ENCODE measurements around the gene CPED1.

CPED1 gene

DNA sequence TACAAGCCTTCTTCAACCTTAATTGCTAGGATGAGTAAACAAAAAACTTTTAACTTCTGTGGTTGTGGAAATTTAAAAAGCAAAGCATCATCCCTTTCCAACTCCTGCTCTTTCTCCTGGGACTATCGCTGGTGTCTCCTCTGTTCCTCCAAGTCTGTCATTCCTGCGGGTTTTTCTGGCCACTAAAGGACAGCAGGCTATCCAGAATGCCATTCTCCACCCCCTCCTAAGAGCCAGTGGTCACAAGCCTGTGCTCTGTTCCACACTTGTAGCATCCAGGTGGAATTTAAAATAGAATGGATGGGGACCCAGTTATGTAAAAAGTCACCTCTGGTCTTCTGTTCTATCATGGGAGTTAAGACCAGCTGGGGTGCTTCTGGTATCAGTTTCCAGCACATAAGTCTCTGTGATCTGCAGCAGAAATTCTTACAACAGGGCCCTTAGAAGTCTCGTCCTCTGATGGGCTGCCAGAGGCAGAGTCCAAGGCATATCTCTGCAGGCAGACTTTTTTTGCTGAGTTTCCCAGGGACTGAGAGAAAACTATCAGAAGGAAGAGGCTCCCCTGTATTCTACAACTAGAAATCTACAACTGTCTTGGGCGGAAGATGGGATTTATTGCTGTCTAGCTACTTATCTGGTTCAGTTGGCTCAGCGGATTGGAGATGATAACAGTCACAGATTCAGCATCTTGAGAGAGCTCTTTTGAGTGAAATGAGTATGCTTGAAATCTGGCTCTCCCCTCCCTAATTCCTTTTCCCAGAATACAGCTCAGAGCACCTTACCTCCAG lies 335.2 kb downstream of the CPED1 start:
- peak; percentile 31 for DNase-seq (ENCODE audit: low spot score)

DNA sequence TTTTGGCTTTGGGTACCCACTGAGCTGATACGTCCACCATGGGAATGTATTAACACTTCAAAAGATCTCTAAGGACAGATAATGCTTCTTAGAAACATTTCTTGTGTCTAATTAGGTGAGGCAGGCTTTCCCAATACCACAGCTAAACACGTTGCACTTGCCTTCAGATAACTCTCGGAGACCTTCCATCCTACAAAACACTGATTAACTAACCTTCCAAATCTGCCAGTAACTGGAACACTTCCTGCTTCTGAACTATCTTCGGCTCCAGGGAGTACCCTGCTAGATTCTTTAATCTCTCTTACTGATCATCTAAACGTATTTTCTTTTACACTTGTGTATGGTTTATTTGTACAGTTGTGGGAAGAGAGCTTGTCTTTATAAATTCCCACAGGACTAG lies 339.2 kb downstream of the CPED1 start:
- no peak for DNase-seq (ENCODE audit: low spot score)

DNA sequence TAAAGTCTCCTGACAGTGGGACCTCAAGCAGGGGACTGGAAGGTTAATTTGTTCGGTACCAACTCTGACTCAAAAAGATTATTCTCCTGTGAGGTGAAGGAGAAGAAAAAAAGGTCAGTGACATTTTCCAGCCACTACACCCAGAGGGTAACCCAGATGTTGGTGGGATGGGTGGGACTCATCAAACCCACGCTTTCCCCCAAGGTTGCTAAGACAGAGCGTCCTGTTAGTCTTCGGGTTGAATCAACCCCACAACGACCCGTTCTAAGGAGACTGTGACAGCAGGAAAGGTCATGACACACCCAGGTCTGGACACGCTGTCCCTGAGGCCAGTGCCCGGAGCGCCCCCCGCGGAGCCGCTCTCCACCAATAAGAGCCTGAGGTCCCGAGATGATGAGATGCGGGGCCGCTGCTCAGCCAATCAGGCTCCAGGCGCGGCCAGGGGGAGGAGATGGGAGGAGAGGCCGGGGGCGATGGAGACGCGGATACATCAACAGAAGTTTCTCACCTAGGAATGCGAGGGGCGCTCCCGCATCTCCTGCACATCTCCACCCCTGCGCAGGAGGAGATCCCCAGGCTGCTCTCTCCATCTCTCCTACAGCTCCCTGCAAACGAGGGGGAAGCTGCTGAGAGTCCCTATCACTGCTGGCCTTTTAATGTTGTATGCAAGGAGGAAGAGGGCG lies 340.1 kb downstream of the CPED1 start, which contains the start of gene WNT16:
TSS of gene WNT16 (plus strand) at position 493 of the 683 bp plus-strand sequence. CDS start 293 bp downstream, outside the sequence.
- peak; percentile 45 for DNase-seq (ENCODE audit: low spot score)

DNA sequence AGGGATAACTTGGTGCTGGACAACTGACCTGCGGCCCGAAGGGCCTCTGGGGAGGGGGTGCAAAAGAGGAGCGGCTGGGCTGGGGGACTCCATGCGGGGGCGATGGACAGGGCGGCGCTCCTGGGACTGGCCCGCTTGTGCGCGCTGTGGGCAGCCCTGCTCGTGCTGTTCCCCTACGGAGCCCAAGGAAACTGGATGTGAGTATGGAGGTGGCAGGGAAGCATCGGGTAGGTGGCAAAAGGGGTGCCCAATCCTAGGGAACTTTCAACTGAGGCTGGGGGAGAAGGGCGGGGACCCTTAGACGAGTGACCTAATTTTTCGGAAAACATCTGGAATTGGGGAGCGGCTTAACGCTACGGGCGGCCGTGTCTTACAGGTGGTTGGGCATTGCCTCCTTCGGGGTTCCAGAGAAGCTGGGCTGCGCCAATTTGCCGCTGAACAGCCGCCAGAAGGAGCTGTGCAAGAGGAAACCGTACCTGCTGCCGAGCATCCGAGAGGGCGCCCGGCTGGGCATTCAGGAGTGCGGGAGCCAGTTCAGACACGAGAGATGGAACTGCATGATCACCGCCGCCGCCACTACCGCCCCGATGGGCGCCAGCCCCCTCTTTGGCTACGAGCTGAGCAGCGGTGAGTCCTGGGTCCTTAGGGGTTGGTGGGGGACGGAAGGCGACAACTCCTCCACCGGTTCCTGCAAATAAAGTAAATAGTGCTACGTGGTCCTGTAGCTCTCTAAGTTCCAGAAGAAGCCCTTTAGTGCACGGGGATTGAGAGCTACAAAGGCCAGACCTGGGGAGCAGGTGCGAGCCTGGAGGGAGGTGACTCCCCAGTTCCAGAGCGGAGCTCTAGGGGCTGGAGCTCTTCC lies 340.9 kb downstream of the CPED1 start:
- peak; percentile 45 for DNase-seq (ENCODE audit: low spot score)

DNA sequence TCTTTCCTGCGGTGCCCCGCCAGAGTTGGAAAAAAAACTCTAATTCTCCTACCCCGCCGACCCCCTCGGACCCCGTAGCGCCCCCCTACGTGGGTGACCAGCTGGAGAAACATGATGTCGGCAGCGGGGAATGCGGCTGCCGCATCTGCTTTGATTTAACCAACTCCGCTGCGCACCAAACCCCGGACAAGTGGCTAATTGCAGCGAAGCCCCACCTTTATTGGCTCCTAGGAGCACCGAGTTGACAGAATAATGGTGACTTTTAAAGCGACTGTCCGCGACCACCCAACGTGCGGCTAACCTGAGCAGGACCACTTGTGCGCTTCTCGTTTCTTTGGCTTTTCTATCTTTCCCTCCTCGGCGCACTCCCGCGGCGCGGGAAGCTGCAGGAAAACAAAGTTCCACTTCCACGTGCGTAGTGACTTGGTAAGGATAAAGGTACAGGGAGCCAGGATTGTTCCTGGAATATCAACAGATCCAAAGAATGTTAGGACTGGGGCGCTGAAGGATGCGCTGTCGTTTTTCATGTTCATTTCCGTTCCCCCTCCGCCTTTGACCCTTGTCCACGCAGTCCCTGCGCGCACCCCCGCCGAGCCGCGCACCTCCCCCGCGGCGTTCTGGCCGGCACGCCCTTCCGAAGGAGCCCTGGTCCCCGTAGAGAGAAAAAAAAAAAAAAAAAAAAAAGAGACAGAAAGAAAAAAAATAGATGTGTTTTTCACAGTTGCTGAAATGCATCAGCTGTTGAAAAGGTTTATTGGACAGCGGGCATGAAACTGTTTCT lies 341.7 kb downstream of the CPED1 start:
- peak; percentile 52 for DNase-seq (ENCODE audit: low spot score)

DNA sequence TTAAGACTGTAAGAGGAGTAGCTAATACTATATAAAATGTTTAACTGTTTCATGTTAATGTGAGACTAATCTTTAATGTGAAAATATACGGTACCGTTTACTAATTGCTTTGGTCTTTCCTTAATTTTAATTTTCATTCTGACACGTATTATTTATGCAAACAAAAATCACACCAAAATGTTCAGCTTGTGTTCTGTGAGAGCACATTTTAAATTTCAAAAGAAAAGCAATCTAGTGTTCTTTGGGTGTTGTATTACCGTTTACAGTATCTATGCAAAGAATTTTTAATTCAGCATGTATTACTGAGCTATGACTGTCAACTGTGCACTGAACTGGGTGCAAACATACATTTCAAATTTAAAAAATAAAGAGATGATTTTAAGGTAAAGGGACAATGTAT lies 342.5 kb downstream of the CPED1 start:
- DNase-seq (ENCODE audit: low spot score), result no peak

DNA sequence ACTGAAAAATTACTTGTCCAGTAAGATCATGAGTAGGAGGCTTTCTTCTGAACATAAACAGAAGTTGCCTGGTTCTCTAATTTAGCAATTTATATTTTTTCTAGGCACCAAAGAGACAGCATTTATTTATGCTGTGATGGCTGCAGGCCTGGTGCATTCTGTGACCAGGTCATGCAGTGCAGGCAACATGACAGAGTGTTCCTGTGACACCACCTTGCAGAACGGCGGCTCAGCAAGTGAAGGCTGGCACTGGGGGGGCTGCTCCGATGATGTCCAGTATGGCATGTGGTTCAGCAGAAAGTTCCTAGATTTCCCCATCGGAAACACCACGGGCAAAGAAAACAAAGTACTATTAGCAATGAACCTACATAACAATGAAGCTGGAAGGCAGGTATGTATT lies 343.1 kb downstream of the CPED1 start:
- no peak for DNase-seq (ENCODE audit: low spot score)

DNA sequence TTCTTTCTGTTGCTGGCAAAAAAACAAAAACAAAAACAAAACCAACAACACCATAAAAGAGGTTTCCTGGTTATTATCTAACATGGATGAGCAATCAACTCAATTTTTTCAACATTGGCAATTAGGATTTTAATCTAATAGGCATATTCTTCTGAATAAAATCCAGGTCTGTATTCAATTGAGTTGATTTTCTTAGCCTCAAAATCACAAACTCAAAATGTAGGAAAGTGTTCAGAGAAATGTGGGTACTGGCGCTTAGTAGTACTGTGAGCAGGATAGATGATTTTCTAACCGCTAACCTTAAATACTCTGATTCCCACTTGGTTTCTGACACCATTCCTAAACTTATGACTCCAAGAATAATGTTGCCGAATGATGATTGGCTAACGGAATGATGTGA lies 345.9 kb downstream of the CPED1 start:
- DNase-seq (ENCODE audit: low spot score), result no peak

DNA sequence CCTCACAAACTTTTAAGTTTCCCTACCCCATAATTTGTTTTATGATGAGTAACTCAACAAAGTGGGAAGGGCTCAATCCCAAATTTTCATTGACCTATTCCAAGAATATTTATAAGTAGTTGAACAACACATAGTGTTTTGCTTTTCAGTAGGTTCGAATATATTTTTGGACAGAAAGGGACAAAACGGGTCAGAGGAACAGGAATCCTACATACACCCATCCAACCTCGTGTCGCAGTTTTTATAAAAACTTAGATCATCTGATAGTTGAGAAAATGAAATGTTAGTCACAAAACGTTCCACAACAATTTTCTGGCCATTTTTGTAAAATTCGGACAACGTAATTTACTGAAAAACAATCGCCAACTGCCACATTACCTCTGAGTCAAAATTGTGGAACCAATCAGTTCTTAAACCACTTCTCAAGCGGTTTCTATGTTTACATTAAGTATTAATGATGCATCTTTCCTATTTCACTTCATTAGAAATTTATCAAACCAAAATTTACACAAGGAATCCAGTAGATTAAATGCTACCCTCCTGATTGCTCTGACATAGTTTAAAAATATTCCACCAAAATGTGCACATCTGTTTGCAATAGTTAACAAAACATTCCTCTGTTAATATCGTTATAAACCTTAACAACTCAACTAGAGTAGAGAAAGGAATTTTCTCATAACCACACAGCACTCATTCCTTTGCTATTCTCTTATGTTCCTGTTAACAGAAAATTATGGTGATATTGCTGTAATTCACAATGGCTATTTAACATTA lies 346.6 kb downstream of the CPED1 start:
- peak; percentile 40 for DNase-seq (ENCODE audit: low spot score)

DNA sequence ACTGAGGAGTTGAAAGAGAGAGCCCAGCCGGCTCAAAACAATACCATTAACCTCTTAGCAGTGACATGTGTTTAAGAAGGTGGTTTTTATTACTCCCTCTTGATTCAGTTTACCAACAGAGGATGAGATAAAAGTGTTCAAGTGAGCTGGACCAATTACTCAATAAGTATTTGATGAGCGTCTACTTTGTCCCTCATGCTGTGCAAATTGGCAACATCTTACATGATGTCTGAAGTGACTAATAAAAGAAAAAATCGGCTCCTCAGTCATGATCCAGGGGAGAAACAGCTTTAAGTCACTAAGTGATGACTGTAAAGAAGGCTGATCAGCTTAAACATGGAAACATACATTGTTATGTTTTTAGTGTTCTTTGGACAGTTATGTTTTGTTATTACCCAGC lies 348.1 kb downstream of the CPED1 start:
- no peak for DNase-seq (ENCODE audit: low spot score)

DNA sequence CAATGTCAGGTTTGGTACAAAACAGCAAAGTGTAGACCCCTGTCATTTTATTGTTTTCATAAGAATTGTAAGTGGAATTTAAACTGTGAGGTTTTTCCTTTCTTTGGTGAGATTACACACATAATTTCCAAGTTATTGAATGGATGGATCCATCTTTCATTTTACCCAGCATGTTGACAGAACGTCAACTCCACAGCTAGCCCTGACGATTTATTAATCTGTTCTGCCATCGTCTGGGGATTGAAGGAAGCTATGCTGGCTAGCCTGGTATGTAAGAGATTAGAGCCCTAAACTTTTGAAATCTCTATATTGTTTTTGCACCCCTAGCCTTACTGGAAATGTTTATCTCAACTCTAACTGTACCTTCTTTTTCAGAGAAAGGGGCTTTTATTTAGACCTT lies 348.9 kb downstream of the CPED1 start:
- no peak for DNase-seq (ENCODE audit: low spot score)

DNA sequence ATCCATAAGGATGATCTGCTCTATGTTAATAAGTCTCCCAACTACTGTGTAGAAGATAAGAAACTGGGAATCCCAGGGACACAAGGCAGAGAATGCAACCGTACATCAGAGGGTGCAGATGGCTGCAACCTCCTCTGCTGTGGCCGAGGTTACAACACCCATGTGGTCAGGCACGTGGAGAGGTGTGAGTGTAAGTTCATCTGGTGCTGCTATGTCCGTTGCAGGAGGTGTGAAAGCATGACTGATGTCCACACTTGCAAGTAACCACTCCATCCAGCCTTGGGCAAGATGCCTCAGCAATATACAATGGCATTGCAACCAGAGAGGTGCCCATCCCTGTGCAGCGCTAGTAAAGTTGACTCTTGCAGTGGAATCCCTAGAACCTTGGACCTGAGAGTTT lies 350.6 kb downstream of the CPED1 start:
- no peak for DNase-seq (ENCODE audit: low spot score)

DNA sequence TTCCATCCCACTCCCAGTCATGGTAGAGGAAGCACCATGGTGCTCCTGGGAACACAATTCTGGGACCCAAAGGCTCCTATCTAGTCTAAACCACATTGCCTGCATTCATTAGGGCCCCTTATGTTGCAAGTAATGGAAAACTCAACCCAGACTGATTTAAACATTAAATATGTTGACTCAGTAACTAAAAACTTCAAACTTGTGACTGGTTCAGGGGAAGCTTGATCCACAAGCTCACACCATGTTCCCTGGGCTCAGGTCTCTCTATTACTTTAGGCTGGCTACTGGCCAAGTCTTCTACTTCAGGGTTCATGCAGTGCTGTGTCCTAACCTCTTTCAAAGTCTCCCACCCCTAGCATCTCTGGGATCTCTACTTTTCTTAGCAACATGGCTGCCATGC lies 353.4 kb downstream of the CPED1 start:
- no peak for DNase-seq (ENCODE audit: low spot score)

DNA sequence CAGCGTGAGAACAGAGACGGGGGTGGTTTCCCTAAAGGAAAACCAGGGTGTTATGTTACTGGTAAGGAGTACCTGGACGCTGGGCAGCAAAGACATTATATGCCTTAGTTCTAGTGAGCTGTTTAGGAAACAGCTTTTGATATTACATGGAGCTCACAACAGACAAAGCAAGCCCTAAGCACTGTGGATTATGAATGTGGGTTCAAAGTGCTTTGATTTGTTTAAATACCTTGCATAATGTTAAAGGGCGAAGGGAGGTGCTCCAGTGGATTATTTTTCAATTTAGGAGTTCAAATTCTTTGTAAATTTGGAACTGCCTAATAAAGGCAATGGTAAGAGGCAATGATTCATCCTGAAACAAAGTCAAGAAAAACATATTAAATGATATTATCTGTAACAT lies 354.1 kb downstream of the CPED1 start:
- DNase-seq (ENCODE audit: low spot score), result no peak

DNA sequence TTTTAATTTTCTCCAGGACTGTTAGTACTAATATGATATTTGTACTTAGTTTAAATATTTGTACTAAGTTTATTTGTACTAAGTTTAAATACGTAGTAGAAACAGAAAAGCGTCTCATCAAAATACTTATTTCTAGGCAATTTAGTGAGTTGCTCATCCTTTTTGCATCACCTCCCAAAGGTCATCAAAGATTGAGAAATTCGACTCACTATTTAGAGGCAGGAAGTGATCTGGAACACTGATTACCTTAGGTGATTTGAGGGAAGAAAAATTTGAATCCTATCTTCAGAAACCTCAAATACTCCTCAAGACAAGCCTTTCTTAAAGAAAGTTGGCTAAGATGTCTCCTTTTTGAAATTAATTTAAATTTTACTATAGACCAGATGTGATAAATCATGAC lies 354.8 kb downstream of the CPED1 start:
- DNase-seq (ENCODE audit: low spot score), result no peak

DNA sequence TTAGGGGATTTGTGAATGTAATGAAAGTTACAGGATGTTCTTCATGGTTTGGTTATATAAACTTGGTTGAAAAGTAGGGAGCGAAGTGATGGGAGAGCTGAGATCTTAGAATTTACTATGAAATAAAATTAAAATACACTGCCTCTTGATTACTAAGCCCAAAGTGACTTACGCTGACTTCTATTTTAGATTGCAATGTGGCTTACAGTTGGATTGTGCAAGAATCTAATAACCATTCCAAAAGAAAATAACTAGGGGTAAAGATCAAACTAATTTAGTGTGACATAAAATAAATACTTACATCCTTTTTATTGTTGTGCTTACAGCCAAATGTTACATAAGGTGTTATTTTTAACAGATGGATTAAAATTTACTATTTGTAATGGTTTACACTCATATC lies 355.6 kb downstream of the CPED1 start:
- DNase-seq (ENCODE audit: low spot score), result no peak

DNA sequence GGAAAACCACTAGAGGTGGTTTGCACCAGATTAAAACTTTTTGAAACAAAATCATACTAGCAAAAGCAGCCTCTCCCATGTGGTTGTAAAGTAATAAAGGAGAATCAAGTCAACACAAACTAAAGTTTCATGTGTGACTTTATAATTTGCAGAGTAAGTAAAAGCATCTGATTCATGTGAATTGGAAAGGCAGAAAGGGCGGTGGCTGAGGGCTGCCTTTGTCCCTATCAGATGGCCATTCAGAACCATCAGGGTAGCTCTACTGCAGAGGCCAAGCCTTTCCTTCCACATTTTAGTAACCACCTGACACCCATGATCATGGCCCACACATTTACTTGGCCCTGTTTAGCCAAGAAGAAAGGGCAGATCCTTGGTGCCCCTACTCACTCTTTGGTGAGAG lies 356.0 kb downstream of the CPED1 start:
- DNase-seq (ENCODE audit: low spot score), result no peak

Data from AG08396 (cell line).